Epithelial cell of esophagus (primary cell): Measurements from ENCODE around the gene LRP1-AS.
A peak's percentile ranks its signal among the peaks of the same experiment; 100 is the strongest.

Experiments
- DNase-seq: peaks from one replicate; pipeline ENCODE4 v3.0.0; 2010; ENCODE audit warnings: low read depth
- H3K4me3 ChIP-seq: 2 replicates; pipeline ENCODE4 v1.5.1; 2011; ENCODE audit warnings: mild to moderate bottlenecking, low read length, control low read depth
- CTCF ChIP-seq: IDR thresholded peaks from 2 replicates; pipeline ENCODE4 v1.5.1; 2011; ENCODE audit warnings: low read depth, mild to moderate bottlenecking, low read length, control low read depth, inconsistent platforms; ENCODE audit not compliant: insufficient read depth; ENCODE audit errors: missing control alignments

Gene LRP1-AS

GRCh38 chr12:57185906-57186508, 38.6 kb upstream of the LRP1-AS start:
- TF ChIP-seq CTCF, result no peak
- H3K4me3 ChIP-seq, result no peak overlapping the region
- no peak for DNase-seq

- H3K4me3 ChIP-seq, result no peak overlapping the region
- no peak for DNase-seq
- no peak for TF ChIP-seq CTCF
These were observed 38.0 kb upstream of the LRP1-AS start for GRCh38 chr12:57185403-57185802.

GRCh38 chr12:57183939-57184725, 36.7 kb upstream of the LRP1-AS start:
- no peak for TF ChIP-seq CTCF
- H3K4me3 ChIP-seq, result no peak overlapping the region
- DNase-seq, result no peak

GRCh38 chr12:57182918-57183575, 35.6 kb upstream of the LRP1-AS start:
- no peak overlapping the region for H3K4me3 ChIP-seq
- peak; percentile 85 for DNase-seq
- TF ChIP-seq CTCF, result peak; percentile 89

- no peak for TF ChIP-seq CTCF
- no peak overlapping the region for H3K4me3 ChIP-seq
- no peak for DNase-seq
These were observed 34.2 kb upstream of the LRP1-AS start for GRCh38 chr12:57181561-57182155.

GRCh38 chr12:57181072-57181471, 33.7 kb upstream of the LRP1-AS start:
- TF ChIP-seq CTCF, result no peak
- H3K4me3 ChIP-seq, result no peak overlapping the region
- DNase-seq, result no peak
